NCI-H2196 (cell line): ENCODE measurements around the gene ZFPM1.
"Not testable (repeated sequence)": the region's sequence is repeated elsewhere in the genome, so short reads cannot be mapped to it uniquely, and the experiment has no call there.

Experiments
- DNase-seq: peaks from one replicate; lab custom pipeline; 2025; ENCODE audit not compliant: unreplicated experiment; lab: John Stamatoyannopoulos, UW

Gene ZFPM1

DNA sequence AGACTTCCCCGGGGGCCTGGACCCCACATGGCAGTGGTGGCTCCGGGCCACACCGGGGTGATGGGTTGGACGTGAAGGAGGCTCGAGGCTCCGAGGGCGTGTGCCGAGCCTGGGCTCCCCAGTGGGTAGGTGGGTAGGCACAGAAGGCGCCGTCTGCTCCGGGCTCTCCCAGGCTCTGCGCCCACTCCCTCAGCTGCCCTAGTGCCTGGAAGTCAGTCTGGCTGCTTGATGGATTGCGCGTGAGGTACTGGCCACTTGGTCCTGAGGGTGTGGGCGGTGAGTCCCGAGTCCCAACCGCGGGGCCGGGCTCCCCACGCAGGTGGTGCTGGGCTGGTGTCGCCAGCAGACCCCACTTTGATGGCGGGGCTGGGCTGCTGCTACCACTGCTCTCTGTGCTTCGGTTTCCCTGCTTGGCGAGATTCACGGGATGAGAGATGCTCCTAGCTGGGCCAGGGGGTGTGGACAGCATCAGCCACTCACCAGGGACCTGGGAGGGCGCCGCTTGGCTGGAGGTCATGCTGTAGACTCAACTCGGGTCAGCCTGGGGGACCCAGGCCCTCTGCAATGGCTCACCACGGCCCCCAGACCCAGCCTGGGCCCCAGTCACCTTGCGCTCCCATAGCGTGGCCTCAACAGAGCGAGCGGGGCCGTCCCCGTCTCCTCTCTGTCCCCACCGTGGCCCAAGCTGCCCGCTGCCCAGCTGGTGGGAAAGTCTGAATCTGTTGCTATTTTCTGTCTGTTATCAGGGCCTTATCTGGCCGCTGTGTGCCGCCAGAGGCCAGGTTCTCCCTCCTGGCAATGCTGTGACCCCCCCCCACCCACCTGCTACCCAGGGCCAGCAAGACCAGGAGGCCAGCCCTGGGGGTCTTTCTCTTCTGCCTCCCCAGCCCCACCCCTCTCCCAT, 26.1 kb downstream of the ZFPM1 start:
- no peak for DNase-seq

DNA sequence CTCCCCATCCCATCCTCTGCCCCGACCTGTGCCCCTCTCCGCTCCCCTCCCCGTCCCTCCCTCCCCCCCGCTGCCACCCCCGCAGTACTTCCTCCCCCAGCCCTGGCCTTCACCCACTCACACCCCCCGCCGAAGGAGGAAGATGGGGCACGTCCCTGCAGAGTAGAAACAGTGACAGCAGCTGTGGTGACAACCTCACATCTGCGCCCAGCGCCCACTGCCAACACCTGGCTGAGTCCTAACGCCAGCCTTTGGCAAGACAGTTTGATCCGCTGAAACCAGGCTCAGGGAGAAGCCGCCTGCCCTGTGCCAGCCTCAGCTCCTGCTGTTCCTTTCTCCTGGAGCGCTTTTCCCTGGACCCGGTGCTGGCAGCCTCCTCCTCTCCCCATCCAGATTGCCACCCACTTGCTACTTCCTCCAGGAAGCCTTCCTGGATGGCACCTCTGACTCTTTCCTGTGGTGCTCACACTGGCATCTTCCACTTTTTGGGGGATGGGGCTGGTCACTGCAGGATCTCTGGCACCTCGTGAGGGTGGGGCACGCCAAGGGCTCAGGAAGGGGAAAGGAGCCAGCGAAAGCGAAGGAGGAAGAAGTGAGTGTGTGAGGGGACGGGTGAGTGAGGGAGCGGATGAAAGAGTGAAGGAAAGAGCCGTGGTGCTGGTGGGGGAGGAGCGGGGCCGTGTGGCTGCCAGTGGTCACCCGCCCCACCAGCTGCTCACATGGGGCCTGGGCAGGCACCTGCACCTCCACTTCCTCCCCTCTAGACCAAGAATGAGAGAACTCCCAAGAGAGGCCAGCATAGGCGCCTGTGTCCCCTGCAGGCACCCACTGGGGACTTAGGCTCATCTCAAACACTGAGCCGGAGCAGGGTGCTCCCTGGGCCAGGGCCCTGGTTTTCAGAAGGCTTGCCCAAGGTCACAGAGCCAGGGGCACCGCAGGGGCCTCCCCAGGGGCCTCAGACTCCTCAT, 27.0 kb downstream of the ZFPM1 start:
- DNase-seq: no peak

DNA sequence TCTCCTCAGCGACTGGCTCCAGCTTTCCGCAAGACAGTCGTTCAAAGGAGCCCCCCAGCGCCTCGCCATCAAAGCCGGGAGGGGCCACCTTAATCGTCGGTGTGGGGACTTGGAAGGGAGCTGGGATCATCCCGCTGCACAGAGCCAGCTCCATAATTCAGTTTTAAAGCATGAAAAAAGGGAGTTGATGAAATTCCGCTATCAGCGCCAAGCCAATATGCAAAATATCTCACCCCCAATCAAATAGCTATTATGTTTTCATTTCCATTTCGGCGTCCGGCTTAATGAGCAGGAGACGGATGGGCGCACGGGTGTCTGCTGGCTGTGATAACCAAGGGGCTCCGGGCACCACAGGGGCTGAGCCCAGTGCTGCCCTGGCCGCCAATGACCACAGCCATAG, 27.7 kb downstream of the ZFPM1 start:
- no peak for DNase-seq

DNA sequence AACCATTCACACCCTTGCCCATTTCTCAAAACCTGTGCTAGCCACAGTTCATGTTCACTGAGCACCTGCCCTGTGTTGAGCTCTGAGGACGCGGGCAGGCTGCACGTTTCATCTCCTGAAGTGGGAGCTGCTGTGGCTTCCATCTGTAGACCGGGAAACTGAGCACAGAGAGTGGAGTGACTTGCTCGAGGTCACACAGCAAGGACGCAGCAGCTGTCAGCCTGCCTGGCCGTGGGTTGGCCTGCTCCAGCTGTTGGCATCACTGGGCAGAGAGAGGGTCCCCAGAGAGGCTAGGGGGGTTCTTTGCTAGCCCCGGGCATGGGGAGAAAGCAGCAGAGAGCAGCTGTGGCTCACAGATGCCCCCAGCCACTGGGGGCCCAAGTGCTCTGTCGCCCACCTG, 28.8 kb downstream of the ZFPM1 start:
- no peak for DNase-seq

DNA sequence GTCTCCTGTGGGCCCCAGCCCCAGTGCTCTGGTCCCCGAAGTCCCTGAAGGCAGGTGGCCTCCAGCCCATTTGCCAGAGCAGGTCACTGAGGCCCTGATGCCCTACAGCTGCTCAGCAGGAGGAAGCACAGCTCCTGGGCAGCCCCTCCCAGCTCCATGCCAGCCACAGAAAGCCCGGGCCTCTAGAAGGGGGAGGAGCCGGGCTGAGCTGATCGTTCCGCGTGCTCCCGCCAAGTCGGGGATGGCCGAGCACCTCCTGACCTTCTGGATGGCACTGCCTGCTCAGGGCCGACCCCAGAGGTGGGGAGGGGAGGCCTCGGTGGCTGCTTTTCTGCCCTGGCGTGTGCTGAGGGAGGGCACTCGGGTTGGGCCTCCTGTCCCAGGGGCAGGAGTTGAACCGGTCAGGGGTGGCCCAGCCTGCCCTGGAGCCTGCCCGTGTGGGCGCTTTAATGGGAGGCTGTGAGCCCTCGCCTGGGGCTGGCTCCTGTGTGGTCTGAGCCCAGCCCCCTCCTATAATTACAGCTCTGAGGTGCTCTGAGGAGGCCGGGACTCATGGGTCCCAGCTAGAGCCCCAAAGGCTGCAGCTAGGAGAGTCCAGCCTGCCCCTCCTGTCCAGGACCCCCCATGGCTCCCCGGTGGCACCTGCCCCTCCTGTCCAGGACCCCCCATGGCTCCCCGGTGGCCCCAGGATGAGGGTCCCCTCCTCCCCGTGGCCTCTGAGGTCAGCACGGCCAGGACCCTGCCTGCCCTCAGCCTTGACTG, 29.7 kb downstream of the ZFPM1 start:
- DNase-seq: no peak

DNA sequence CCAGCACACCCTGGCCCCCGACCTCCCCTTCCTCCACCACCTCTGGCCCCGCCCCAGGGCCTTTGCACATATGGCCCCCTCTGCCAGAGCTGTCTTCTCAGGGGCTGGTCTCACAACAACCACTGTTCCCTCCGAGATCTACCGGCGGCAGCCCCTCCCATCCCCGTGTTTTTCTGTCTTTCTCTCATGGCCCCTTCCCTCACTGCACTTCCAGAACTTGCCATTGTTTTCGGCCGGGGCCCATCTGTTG, 30.2 kb downstream of the ZFPM1 start:
- DNase-seq: no peak

DNA sequence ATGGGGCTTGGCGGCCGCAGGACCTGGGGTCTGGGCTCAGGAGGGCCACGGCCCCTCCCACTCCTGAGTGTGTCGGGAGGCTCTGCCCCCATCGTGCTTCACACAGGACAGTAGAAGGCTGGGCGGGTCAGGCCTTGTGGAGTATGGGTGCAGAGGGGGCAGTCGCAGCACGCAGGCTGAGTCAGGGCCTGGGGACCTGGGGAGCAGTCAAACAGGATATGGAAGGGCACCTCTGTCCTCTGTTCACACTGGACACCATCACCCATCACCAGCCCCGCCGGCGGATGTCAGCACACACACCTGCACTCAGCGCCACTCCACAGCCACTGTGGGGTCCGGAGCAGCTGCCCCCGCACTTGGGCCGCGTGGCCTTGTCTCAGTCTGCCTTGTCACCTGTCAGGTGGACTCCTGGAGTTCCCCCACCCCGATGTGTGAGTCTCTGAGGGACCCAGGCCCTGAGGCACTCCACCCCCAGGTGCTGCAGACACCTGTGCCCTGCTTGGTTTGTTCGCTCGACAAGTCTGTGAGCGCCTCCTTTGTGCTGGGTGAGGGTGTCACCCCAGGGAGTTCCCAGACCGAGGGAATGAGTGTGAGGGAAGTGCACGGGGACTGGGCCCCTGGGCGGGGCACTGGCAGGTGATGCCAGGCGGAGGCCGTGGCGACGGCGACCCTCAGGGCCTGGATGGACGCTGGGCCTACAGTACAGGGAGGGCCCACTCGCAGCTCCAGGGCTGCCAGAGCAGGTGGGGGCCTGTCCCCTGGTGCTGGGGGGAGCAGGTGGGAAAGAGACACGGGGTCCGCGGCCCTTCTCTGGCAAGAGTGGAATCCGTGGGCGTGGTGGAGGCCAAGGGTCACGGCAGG, 31.7 kb downstream of the ZFPM1 start:
- no peak for DNase-seq

DNA sequence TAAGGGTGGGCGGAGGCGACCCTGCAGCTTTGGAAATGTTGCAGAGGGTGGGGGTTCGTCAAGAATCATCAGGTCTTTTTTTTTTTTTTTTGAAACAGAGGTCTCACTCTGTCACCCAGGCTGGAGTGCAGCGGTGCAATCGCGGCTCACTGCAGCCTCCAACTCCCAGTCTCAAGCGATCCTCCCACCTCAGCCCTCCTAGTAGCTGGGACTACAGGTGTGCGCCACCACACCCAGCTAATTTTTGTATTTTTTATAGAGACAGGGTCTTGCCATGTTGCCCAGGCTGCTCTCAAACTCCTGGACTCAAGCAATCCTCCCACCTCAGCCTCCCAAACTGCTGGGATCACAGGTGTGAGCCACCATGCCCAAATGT, 32.3 kb downstream of the ZFPM1 start:
- not testable (repeated sequence) for DNase-seq

DNA sequence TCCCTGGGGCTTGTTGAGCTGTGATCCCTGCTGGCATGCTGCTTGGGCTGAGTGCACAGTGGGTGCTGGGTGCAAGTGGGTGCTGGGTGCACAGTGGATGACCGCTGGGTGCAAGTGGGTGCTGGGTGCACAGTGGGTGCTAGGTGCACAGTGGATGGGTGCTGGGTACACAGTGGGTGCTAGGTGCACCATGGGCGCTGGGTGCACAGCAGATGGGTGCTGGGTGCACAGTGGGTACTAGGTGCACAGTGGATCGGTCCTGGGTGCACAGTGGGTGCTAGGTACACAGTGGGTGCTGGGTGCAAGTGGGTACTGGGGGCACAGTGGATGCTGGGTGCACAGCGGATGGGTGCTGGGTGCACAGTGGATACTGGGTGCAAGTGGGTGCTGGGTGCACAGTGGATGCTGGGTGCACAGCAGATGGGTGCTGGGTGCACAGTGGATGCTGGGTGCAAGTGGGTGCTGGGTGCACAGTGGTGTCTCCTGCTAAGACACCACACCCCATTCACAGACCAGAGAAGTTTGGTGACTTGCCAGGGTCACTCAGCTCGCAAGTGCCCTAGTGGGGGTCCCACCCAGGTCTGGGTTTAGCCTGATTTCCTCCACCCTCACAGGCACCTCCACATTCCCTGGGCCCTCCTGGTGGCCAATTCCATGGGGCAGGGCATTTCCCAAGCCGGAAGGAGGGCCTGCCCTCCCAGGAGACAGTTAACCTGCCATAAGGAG, 33.5 kb downstream of the ZFPM1 start:
- no peak for DNase-seq

DNA sequence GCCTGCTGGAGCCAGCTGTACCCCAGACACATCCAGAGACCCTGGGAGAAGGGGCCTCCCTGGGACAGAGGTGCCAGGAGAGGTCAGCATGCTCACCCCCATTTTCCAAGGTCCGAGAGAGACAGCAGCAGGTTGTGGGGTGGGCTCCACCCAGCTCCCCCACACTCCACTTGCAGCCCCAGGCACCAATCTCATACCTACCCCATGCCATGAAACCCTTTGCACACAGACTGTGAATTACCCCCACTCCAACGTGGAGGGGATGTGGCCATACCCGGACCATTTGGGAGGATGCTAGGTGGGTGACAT, 34.0 kb downstream of the ZFPM1 start:
- DNase-seq: no peak

DNA sequence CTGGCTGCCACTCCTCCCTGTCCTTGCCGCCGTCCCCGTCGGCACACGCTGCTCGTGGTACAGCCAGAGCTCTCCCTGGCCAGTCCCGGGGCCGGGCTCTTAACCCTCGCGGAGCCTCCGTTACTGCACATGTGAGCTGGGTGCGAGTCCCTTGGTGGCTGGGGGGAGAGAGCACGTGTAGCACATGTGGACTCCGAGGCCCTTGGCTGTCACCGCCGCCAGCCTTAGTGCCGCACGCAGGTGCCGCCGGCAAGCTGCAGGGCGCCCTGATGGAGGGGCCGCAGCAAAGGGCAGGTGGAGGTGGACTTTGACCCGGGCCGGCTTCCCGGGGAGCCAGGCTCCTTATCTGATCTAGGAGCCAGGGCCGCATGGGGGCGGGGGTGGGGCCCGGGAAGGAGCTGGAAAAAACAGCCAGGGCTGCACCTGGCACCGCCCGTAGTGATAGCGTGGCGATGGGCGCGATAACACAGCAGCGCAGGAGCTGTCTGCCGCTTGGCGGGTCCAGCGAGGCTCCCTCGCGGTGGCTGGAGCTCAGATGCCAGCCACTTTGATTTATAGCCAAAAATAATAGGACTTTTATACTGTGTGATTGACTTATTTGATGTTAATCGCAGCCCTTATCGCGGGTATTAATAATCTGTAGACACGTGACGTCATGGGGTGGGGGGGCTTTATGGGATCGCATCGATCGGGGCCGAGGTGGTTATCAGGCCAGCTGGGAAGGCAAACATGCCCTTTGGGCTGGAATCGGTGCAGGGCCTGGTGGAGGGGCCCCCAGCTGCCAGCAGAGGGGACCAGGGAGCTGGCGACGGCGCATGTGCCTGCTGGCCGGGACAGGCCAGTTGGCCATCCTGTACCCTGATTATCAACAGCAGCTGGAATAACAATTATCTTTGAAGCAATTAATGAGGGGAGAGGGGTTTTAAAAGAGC, 35.1 kb downstream of the ZFPM1 start:
- no peak for DNase-seq

DNA sequence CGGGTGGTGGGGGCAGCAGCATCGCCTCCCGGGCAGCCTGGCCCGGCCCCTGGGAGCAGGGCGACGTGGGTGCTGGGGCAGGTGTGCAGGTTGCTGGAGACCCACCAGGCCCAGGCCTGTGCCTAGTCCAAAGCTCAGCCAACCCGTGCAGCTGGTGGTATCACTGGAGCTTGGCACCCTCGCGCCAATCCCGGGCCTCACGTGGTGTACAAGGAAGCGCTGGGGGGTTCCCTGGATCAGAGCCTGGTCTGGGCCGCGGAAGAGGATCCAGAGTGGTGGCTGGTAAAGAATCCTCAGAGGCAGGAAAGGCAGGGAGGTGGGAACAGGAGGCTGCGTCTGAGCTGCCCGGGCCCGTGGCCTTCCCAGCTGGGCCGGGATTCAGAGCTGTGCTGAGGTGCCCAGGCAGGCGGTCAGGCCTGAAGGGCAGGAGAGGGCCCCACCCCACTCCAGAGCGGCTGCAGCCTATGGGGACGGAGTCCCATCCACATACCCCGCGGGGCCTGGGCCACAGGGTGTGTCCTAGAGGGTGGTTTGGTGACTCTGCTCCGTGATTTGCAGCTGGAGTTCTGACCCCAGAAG, 36.2 kb downstream of the ZFPM1 start:
- no peak for DNase-seq

DNA sequence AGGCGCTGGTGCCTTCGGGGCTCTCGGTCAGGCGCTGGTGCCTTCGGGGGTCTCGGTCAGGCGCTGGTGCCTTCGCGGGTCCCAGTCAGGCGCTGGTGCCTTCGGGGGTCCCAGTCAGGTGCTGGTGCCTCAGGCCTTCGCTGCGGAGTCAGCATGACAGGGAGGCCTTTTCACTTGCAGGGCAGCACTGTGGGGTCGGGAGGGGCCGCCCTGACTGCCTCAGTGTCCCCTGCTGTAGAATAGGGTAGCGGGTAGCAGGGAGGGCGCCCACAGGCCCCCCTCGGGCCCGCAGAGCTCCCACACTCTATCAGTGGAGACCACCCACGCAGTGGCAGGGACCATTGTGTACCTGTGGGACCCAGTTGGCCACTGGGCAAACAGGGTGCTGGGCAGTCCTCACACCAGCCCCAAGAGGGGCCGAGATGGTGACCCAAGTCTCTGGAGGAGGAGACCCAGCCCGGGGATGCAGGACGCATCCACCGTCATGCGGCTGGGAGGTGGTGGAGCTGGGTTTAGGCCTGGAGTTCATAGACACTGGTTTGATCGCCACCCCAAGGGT, 38.0 kb downstream of the ZFPM1 start:
- DNase-seq: no peak

DNA sequence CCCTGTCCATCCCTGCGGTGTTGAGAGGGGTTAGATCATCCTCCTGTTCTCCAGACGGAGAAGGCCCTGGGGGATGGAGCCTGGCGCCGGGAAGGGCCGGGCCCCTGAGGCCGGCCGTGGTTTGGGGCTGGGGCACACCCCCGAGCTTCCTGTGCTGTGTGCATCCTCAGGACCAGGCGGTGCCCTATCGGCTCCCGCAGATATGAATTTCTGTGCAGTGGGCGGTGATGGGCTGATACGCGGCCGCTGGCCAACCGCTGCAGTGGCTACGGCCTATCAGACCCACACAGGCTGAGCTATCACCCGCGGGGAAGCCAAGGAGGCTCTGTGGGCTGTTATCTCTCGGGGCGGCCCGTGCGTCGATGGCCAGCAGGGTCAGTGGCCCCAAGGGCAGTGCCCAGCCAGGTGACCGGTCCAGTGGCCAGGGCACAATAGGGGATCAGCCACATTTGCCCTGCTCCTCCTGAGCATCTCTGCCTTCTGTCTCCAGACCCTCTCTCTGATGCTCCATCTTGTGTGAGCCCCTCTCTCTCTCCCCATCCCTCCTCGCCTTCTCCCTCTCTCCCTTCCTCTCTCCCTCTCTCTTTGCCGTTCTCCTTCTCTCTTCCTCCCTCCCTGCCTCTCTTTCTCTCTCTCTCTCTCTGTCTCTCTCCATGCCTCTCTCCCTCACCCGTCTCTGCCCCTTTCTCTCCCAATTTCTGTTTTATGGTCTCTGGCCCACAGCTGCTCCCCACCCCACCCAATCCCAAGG, 38.7 kb downstream of the ZFPM1 start:
- no peak for DNase-seq

DNA sequence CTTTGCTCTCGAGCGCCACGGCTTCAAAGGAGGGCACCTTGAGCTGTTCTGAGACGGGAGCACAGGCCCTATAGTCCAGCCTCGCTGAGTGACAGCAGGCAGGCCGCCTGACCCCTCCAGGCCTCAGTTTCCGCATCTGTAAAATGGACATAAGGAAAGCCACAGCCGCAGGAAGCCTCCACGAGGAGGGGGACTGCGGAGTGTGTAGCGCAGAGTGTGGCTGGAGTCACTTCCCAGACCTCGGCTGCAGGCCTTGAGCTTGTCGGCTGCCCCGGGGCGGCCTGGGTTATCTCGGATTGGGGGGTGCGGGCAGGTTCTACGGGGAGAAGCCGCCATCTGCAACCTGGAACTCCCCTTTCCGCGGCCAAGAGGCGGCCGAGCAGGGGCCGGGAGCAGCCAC, 40.8 kb downstream of the ZFPM1 start:
- no peak for DNase-seq

DNA sequence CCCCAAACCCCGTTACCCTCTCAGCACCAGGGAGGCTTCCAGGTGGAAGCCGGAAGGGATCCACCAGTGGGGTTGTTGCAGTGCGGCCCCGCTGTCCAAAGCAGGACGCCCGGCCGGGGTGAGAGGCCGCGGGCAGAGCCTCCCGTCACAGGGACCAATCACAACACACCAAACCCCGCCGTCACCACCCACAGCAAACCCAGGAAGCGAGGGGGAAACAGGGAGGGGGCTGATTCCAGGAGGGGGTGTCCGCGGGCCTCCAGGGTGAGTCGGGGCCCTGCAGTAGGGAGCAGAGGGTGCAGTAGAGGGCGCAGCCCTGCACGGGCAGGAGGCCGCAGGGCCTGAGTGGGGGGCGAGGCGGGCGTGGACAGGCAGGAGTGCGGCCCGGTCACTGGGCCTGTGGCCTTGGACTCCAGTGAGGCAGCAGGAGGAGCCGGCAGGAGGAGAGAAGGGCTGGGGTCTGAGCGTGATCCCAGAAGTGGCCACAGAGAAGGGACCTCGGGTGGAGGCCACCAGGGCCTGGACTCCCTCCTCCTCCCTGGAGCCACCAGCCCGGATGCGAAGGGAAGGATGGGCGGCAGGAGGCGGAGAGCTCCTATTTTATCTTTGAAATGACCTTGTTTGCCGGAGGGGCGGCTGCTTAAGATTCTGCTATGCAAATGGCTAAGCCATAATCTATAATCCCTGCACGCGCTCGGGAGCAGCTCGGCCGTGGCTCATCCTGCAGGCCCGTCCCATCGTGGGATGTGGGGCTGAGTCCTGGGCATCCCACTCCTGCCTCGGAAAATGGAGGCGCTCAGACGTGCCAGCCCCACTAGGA, 41.5 kb downstream of the ZFPM1 start:
- DNase-seq: no peak

DNA sequence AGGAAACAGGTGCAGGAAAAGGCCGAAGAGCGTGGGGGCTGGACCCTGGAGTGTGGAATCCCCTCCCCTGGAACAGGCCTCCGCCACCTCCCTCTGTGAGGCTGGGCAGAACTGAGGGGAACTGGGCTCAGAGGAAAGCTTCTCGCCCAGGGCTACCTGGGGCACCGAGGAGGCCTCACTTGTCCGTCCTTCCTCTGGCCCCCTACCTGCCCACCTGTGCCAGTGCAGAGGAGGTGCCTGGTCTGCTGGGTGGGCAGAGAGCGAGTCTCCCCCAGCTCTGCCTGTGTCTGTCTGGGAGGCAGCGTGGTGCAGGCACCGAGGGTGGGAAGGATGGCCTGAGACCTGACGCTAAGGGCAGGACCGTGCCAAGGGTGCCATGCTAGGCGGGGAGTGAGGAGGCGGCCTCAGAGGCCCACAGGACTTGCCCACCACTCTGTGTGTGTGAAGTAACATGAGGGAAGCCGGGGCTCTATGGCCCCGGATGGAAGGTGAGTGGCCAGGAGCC, 42.2 kb downstream of the ZFPM1 start:
- DNase-seq: no peak
